Measurements from ENCODE around the gene OR13J1.
"Not testable (repeated sequence)": the region's sequence is repeated elsewhere in the genome, so short reads cannot be mapped to it uniquely, and the experiment has no call there.

OR13J1 gene

GRCh38 chr9:35904338-35904737 is 34.1 kb upstream of the OR13J1 start:
- no peak for DNase-seq

GRCh38 chr9:35903049-35903448 is 32.8 kb upstream of the OR13J1 start:
- DNase-seq, result peak; percentile 76

GRCh38 chr9:35899021-35899420 is 28.8 kb upstream of the OR13J1 start:
- DNase-seq, result no peak

- no peak for DNase-seq
Measured at GRCh38 chr9:35898337-35898736, 28.1 kb upstream of the OR13J1 start.

GRCh38 chr9:35897376-35898099 is 27.3 kb upstream of the OR13J1 start:
- DNase-seq, result not testable (repeated sequence)

GRCh38 chr9:35896570-35896969 is 26.4 kb upstream of the OR13J1 start:
- DNase-seq, result no peak

- no peak for DNase-seq
Measured at GRCh38 chr9:35892051-35892450, 21.9 kb upstream of the OR13J1 start.

GRCh38 chr9:35891646-35892045 is 21.4 kb upstream of the OR13J1 start:
- DNase-seq, result no peak

GRCh38 chr9:35884908-35885307 is 14.7 kb upstream of the OR13J1 start:
- DNase-seq, result not testable (repeated sequence)

- no peak for DNase-seq
Measured at GRCh38 chr9:35882996-35883395, 12.8 kb upstream of the OR13J1 start.

- peak; percentile 82 for DNase-seq
Measured at GRCh38 chr9:35882263-35882848, 12.2 kb upstream of the OR13J1 start.

GRCh38 chr9:35872505-35872904 is 2.3 kb upstream of the OR13J1 start:
- no peak for DNase-seq

- no peak for DNase-seq
Measured at GRCh38 chr9:35871545-35871944, 1.3 kb upstream of the OR13J1 start.

- DNase-seq, result no peak
Measured at GRCh38 chr9:35869621-35870216, 482 bp downstream of the OR13J1 start.

- DNase-seq, result no peak
Measured at GRCh38 chr9:35868933-35869332, 1.3 kb downstream of the OR13J1 start.

- no peak for DNase-seq
Measured at GRCh38 chr9:35867538-35867937, 2.7 kb downstream of the OR13J1 start.

GRCh38 chr9:35864695-35865255 is 5.4 kb downstream of the OR13J1 start:
- no peak for DNase-seq

GRCh38 chr9:35863583-35863982 is 6.6 kb downstream of the OR13J1 start:
- DNase-seq, result no peak

GRCh38 chr9:35862328-35862727 is 7.9 kb downstream of the OR13J1 start:
- no peak for DNase-seq

GRCh38 chr9:35861161-35861897 is 8.9 kb downstream of the OR13J1 start:
- DNase-seq, result no peak

- DNase-seq, result no peak
Measured at GRCh38 chr9:35859990-35860339, 10.2 kb downstream of the OR13J1 start.

GRCh38 chr9:35859310-35859989 is 10.8 kb downstream of the OR13J1 start:
- no peak for DNase-seq

GRCh38 chr9:35858458-35858857 is 11.7 kb downstream of the OR13J1 start:
- DNase-seq, result no peak

Measured in NCI-H82 (cell line).